GM23338 (cell line): ENCODE data around the gene MRPS22. TPM values are rescaled to one million over a fixed set of nuclear protein-coding genes. Genes with fewer than 3 reads are reported as not detected.

ENCODE experiments used
- ATAC-seq: fragments of 200-7000 bp; cut with Tn5 transposase; 3 replicates; pipeline ENCODE4 v1.9.1; 2020
- DNase-seq: peaks from one replicate; pipeline ENCODE4 v3.0.0-alpha.2; 2015; ENCODE audit warnings: low spot score
- H2AFZ ChIP-seq: fragments of 200-600 bp; sonication (generic); 2 replicates; pipeline ENCODE4 v1.8.0; 2016; ENCODE audit warnings: antibody characterized with exemption, mild to moderate bottlenecking, moderate library complexity
- H3F3A ChIP-seq: fragments of 200-600 bp; sonication (generic); replicated peaks from 2 replicates; pipeline ENCODE4 v1.8.0; 2017; ENCODE audit warnings: antibody characterized with exemption, mixed run types, low read depth
- H3K27ac ChIP-seq: fragments of 200-600 bp; sonication (generic); 2 replicates; pipeline ENCODE4 v1.6.1; 2016; ENCODE audit warnings: low read depth
- H3K27me3 ChIP-seq: fragments of 200-600 bp; sonication (generic); 2 replicates; pipeline ENCODE4 v1.8.0; 2016; ENCODE audit warnings: mild to moderate bottlenecking, mixed run types, moderate library complexity; ENCODE audit not compliant: insufficient read depth
- H3K36me3 ChIP-seq: fragments of 200-600 bp; sonication (generic); 2 replicates; pipeline ENCODE4 v1.8.0; 2016; ENCODE audit warnings: mild to moderate bottlenecking; ENCODE audit not compliant: insufficient read depth
- H3K4me1 ChIP-seq: fragments of 200-600 bp; sonication (generic); 2 replicates; pipeline ENCODE4 v1.8.0; 2016; ENCODE audit warnings: mild to moderate bottlenecking, moderate library complexity; ENCODE audit not compliant: insufficient read depth
- H3K4me2 ChIP-seq: fragments of 200-600 bp; sonication (generic); 2 replicates; pipeline ENCODE4 v1.7.1; 2017; ENCODE audit warnings: mixed run types
- H3K4me3 ChIP-seq: fragments of 200-600 bp; sonication (generic); 2 replicates; pipeline ENCODE4 v1.6.1; 2016; ENCODE audit warnings: mixed run types
- H3K79me2 ChIP-seq: fragments of 200-600 bp; sonication (generic); replicated peaks from 2 replicates; pipeline ENCODE4 v1.8.0; 2017; ENCODE audit warnings: mild to moderate bottlenecking; ENCODE audit not compliant: insufficient read depth
- H3K9me2 ChIP-seq: fragments of 200-600 bp; sonication (generic); 2 replicates; pipeline ENCODE4 v1.8.0; 2017; ENCODE audit not compliant: insufficient read depth
- H4K20me1 ChIP-seq: fragments of 200-600 bp; sonication (generic); replicated peaks from 2 replicates; pipeline ENCODE4 v1.8.0; 2017; ENCODE audit warnings: mild to moderate bottlenecking; ENCODE audit not compliant: insufficient read depth
- H3K27ac Mint-ChIP-seq: 2 replicates; pipeline ENCODE4 v1.8.0; 2020; ENCODE audit warnings: inconsistent platforms, mild to moderate bottlenecking, moderate library complexity, mixed read lengths
- H3K27me3 Mint-ChIP-seq: 3 replicates; pipeline ENCODE4 v1.8.0; 2022; ENCODE audit warnings: low read depth, mild to moderate bottlenecking, moderate library complexity, mixed read lengths, inconsistent platforms; ENCODE audit not compliant: insufficient read depth, poor library complexity
- H3K36me3 Mint-ChIP-seq: 3 replicates; pipeline ENCODE4 v1.8.0; 2021; ENCODE audit warnings: low read depth, mild to moderate bottlenecking, inconsistent platforms, moderate library complexity, mixed read lengths
- H3K4me1 Mint-ChIP-seq: 3 replicates; pipeline ENCODE4 v1.8.0; 2020; ENCODE audit warnings: mild to moderate bottlenecking, inconsistent platforms, mixed read lengths
- H3K4me3 Mint-ChIP-seq: 3 replicates; pipeline ENCODE4 v1.8.0; 2021; ENCODE audit warnings: moderate library complexity, mild to moderate bottlenecking, inconsistent platforms, mixed read lengths
- H3K9me3 Mint-ChIP-seq: 3 replicates; pipeline ENCODE4 v1.8.0; 2020; ENCODE audit warnings: moderate library complexity, mild to moderate bottlenecking, inconsistent platforms, mixed read lengths
- CREB1 ChIP-seq: fragments of 250-450 bp; sonication (Bioruptor Pico); IDR thresholded peaks from 2 replicates; pipeline ENCODE4 v1.5.0; 2020; ENCODE audit warnings: low read depth, mild to moderate bottlenecking, moderate library complexity
- CTCF ChIP-seq, 2 experiments: fragments of 200-600 bp in 1 of 2; sonication (generic) in 1 of 2; conservative IDR thresholded peaks; 2 replicates each; pipeline versions ENCODE4 v1.5.1 to v1.6.1; 2016 to 2017; ENCODE audit warnings: antibody characterized with exemption in 2 of 2, low read depth in 2 of 2, mild to moderate bottlenecking in 2 of 2, moderate library complexity in 1 of 2
- EZH2 ChIP-seq: fragments of 200-600 bp; sonication (generic); IDR thresholded peaks from one replicate; pipeline ENCODE4 v1.8.0; 2017; ENCODE audit warnings: antibody characterized with exemption, mild to moderate bottlenecking, low read depth; ENCODE audit not compliant: unreplicated experiment
- EZH2phosphoT487 ChIP-seq: fragments of 200-600 bp; sonication (generic); IDR thresholded peaks from one replicate; pipeline ENCODE4 v1.8.1; 2018; ENCODE audit warnings: antibody characterized with exemption; ENCODE audit not compliant: unreplicated experiment
- JUNB ChIP-seq: IDR thresholded peaks from one replicate; pipeline ENCODE4 v1.6.1; 2016; ENCODE audit warnings: antibody characterized with exemption; ENCODE audit not compliant: unreplicated experiment
- NANOG ChIP-seq: IDR thresholded peaks from 2 replicates; pipeline ENCODE4 v1.6.1; 2016; ENCODE audit warnings: antibody characterized with exemption, borderline replicate concordance
- POLR2AphosphoS5 ChIP-seq: IDR thresholded peaks from 2 replicates; pipeline ENCODE4 v1.6.1; 2016; ENCODE audit warnings: antibody characterized with exemption, low read depth
- REST ChIP-seq: IDR thresholded peaks from one replicate; pipeline ENCODE4 v1.6.1; 2018; ENCODE audit warnings: antibody characterized with exemption; ENCODE audit not compliant: unreplicated experiment
- STAT1 ChIP-seq: IDR thresholded peaks from one replicate; pipeline ENCODE4 v1.6.1; 2016; ENCODE audit warnings: antibody characterized with exemption; ENCODE audit not compliant: unreplicated experiment
- ZNF114 ChIP-seq: fragments of 250-450 bp; sonication (Bioruptor Pico); IDR thresholded peaks from 2 replicates; pipeline ENCODE4 v1.5.0; 2020; ENCODE audit warnings: mild to moderate bottlenecking, moderate library complexity
- ZNF331 ChIP-seq: fragments of 250-450 bp; sonication (Bioruptor Pico); IDR thresholded peaks from 2 replicates; pipeline ENCODE4 v1.5.0; 2020; ENCODE audit warnings: low read depth, mild to moderate bottlenecking, moderate library complexity
- polyA plus RNA-seq: library from polyadenylated mRNA; unstranded; fragments of >200 nt; fragmentation: Nextera tagmentation; extraction: Ambion mirVana; gene quantifications from 2 replicates; pipeline ENCODE4 v1.2.1, GENCODE V29; 2016
- total RNA-seq: library from RNA; depleted of rRNA; stranded (reverse); fragments of >200 nt; shearing (Covaris generic); gene quantifications from 2 replicates; pipeline ENCODE4 v1.2.3, GENCODE V29; 2014
- TF ChIP-seq, protein P1 (sequence below): fragments of 250-450 bp; sonication (Bioruptor Pico); IDR thresholded peaks from 2 replicates; pipeline ENCODE4 v1.5.0; 2020; ENCODE audit warnings: mild to moderate bottlenecking, moderate library complexity
- TF ChIP-seq, protein P2 (sequence below): IDR thresholded peaks from 2 replicates; pipeline ENCODE4 v1.6.1; 2016; ENCODE audit warnings: antibody characterized with exemption

MRPS22 gene
- total and polyA plus RNA-seq, 2 experiments from 2014 or later = 58.4 to 65.6 TPM

GRCh38 chr3:139357899-139358298 is 14.1 kb downstream of the MRPS22 start:
- TF ChIP-seq JUNB (no peak), STAT1 (no peak), ZNF114 (CRISPR knock-in tag) (no peak), CREB1 (CRISPR knock-in tag) (no peak), POLR2AphosphoS5 (no peak), NANOG (no peak), ZNF331 (CRISPR knock-in tag) (no peak), EZH2phosphoT487 (no peak), REST (no peak), CTCF (conservative IDR thresholded peaks at IDR 0.05; ENCODE audit: low read depth in 2 of 2) (no peak), EZH2 (no peak)
- TF ChIP-seq, protein P1, sequence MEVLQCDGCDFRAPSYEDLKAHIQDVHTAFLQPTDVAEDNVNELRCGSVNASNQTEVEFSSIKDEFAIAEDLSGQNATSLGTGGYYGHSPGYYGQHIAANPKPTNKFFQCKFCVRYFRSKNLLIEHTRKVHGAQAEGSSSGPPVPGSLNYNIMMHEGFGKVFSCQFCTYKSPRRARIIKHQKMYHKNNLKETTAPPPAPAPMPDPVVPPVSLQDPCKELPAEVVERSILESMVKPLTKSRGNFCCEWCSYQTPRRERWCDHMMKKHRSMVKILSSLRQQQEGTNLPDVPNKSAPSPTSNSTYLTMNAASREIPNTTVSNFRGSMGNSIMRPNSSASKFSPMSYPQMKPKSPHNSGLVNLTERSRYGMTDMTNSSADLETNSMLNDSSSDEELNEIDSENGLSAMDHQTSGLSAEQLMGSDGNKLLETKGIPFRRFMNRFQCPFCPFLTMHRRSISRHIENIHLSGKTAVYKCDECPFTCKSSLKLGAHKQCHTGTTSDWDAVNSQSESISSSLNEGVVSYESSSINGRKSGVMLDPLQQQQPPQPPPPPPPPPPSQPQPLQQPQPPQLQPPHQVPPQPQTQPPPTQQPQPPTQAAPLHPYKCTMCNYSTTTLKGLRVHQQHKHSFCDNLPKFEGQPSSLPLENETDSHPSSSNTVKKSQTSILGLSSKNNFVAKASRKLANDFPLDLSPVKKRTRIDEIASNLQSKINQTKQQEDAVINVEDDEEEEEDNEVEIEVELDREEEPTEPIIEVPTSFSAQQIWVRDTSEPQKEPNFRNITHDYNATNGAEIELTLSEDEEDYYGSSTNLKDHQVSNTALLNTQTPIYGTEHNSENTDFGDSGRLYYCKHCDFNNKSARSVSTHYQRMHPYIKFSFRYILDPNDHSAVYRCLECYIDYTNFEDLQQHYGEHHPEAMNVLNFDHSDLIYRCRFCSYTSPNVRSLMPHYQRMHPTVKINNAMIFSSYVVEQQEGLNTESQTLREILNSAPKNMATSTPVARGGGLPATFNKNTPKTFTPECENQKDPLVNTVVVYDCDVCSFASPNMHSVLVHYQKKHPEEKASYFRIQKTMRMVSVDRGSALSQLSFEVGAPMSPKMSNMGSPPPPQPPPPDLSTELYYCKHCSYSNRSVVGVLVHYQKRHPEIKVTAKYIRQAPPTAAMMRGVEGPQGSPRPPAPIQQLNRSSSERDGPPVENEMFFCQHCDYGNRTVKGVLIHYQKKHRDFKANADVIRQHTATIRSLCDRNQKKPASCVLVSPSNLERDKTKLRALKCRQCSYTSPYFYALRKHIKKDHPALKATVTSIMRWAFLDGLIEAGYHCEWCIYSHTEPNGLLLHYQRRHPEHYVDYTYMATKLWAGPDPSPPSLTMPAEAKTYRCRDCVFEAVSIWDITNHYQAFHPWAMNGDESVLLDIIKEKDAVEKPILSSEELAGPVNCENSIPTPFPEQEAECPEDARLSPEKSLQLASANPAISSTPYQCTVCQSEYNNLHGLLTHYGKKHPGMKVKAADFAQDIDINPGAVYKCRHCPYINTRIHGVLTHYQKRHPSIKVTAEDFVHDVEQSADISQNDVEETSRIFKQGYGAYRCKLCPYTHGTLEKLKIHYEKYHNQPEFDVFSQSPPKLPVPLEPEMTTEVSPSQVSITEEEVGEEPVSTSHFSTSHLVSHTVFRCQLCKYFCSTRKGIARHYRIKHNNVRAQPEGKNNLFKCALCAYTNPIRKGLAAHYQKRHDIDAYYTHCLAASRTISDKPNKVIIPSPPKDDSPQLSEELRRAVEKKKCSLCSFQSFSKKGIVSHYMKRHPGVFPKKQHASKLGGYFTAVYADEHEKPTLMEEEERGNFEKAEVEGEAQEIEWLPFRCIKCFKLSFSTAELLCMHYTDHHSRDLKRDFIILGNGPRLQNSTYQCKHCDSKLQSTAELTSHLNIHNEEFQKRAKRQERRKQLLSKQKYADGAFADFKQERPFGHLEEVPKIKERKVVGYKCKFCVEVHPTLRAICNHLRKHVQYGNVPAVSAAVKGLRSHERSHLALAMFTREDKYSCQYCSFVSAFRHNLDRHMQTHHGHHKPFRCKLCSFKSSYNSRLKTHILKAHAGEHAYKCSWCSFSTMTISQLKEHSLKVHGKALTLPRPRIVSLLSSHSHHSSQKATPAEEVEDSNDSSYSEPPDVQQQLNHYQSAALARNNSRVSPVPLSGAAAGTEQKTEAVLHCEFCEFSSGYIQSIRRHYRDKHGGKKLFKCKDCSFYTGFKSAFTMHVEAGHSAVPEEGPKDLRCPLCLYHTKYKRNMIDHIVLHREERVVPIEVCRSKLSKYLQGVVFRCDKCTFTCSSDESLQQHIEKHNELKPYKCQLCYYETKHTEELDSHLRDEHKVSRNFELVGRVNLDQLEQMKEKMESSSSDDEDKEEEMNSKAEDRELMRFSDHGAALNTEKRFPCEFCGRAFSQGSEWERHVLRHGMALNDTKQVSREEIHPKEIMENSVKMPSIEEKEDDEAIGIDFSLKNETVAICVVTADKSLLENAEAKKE = no peak
- TF ChIP-seq, protein P2, sequence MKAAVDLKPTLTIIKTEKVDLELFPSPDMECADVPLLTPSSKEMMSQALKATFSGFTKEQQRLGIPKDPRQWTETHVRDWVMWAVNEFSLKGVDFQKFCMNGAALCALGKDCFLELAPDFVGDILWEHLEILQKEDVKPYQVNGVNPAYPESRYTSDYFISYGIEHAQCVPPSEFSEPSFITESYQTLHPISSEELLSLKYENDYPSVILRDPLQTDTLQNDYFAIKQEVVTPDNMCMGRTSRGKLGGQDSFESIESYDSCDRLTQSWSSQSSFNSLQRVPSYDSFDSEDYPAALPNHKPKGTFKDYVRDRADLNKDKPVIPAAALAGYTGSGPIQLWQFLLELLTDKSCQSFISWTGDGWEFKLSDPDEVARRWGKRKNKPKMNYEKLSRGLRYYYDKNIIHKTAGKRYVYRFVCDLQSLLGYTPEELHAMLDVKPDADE = no peak
- Histone ChIP-seq H2AFZ (no peak overlapping the region), H3K79me2 (no peaks in the 10 kb centered on the region), H3K36me3 (peaks cover 39% of the 10 kb centered on the region), H3K9me2 (no peaks in the 10 kb centered on the region), H3K4me2 (no peak overlapping the region), H3K27me3 (no peaks in the 10 kb centered on the region), H4K20me1 (no peaks in the 10 kb centered on the region), H3K4me1 (no peaks in the 10 kb centered on the region), H3F3A (no peaks in the 10 kb centered on the region), H3K27ac (no peak overlapping the region), H3K4me3 (no peak overlapping the region)
- ATAC-seq (no peak), DNase-seq (no peak)
- peaks cover 71% of the 10 kb centered on the region for H3K36me3 Mint-ChIP-seq
- no peak overlapping the region for H3K27ac Mint-ChIP-seq
- no peaks in the 10 kb centered on the region for H3K4me1 Mint-ChIP-seq
- no peak overlapping the region for H3K4me3 Mint-ChIP-seq
- no peaks in the 10 kb centered on the region for H3K9me3 Mint-ChIP-seq
- no peaks in the 10 kb centered on the region for H3K27me3 Mint-ChIP-seq
